Measurements from ENCODE around the gene AGRP. TPM values are rescaled to one million over a fixed set of nuclear protein-coding genes. Genes with fewer than 3 reads are reported as not detected.

Gene AGRP
- total and polyA plus RNA-seq, 2 donors from 2014 or later = 2.7 TPM; not detected in 1

GRCh38 chr16:67446968-67447507, 36.3 kb downstream of the AGRP start:
- Histone ChIP-seq H3K9me3 (ENCODE audit: control insufficient read depth in 2 of 3, insufficient read depth in 1 of 3, low read length in 3 of 3) (no peaks in the 10 kb centered on the region), H3K27me3 (ENCODE audit: control insufficient read depth, insufficient read depth, low read length) (no peaks in the 10 kb centered on the region), H3K9ac (ENCODE audit: low read length in 3 of 3) (peak overlapping the region in 2 of 3 donors; percentile 30 to 77), H3K27ac (ENCODE audit: low read depth in 2 of 2, low read length in 2 of 2) (peak overlapping the region; percentile 64 to 94), H3K4me3 (ENCODE audit: low read length in 3 of 3) (no peak overlapping the region), H3K36me3 (ENCODE audit: control insufficient read depth in 2 of 3, insufficient read depth in 3 of 3, low read length in 3 of 3) (peaks cover 0 to 5% (median 4%) of the 10 kb centered on the region in 3 donors), H3K4me1 (ENCODE audit: control insufficient read depth in 2 of 3, insufficient read depth in 2 of 3, low read depth in 1 of 3, low read length in 3 of 3) (peaks cover 0 to 83% (median 79%) of the 10 kb centered on the region in 3 donors)
- intact Hi-C loops (cut with DNase I) = no loop called here
- DNase-seq = no peak
- FAIRE-seq = no peak
- TF ChIP-seq CTCF (IDR thresholded peaks at IDR 0.05; ENCODE audit: borderline replicate concordance, extremely low read depth, insufficient read depth) = no peak

- Histone ChIP-seq H3K4me3 (ENCODE audit: low read length in 3 of 3) (no peak overlapping the region), H3K9ac (ENCODE audit: low read length in 3 of 3) (peak overlapping the region in 2 of 3 donors; percentile 43 to 77), H3K27ac (ENCODE audit: low read depth in 2 of 2, low read length in 2 of 2) (peak overlapping the region; percentile 62 to 94), H3K4me1 (ENCODE audit: control insufficient read depth in 2 of 3, insufficient read depth in 2 of 3, low read depth in 1 of 3, low read length in 3 of 3) (peaks cover 3 to 83% (median 80%) of the 10 kb centered on the region in 3 donors), H3K36me3 (ENCODE audit: control insufficient read depth in 2 of 3, insufficient read depth in 3 of 3, low read length in 3 of 3) (no peaks in the 10 kb centered on the region), H3K9me3 (ENCODE audit: control insufficient read depth in 2 of 3, insufficient read depth in 1 of 3, low read length in 3 of 3) (no peaks in the 10 kb centered on the region), H3K27me3 (ENCODE audit: control insufficient read depth, insufficient read depth, low read length) (no peaks in the 10 kb centered on the region)
- TF ChIP-seq CTCF (IDR thresholded peaks at IDR 0.05; ENCODE audit: borderline replicate concordance, extremely low read depth, insufficient read depth) = no peak
- FAIRE-seq (no peak), DNase-seq (peak; percentile 57 to 89 (median 70))
- intact Hi-C loops (cut with DNase I) = no loop called here
Observed at GRCh38 chr16:67445913-67446907, 37.1 kb downstream of the AGRP start.

- FAIRE-seq = no peak
- Histone ChIP-seq H3K27me3 (ENCODE audit: control insufficient read depth, insufficient read depth, low read length) (no peaks in the 10 kb centered on the region), H3K4me1 (ENCODE audit: control insufficient read depth in 2 of 3, insufficient read depth in 2 of 3, low read depth in 1 of 3, low read length in 3 of 3) (peaks cover 3 to 88% (median 86%) of the 10 kb centered on the region in 3 donors), H3K9me3 (ENCODE audit: control insufficient read depth in 2 of 3, insufficient read depth in 1 of 3, low read length in 3 of 3) (no peaks in the 10 kb centered on the region), H3K27ac (ENCODE audit: low read depth in 2 of 2, low read length in 2 of 2) (peak overlapping the region; percentile 62 to 94), H3K36me3 (ENCODE audit: control insufficient read depth in 2 of 3, insufficient read depth in 3 of 3, low read length in 3 of 3) (no peaks in the 10 kb centered on the region), H3K9ac (ENCODE audit: low read length in 3 of 3) (peak overlapping the region in 2 of 3 donors; percentile 41 to 77), H3K4me3 (ENCODE audit: low read length in 3 of 3) (no peak overlapping the region)
- no peak for TF ChIP-seq CTCF (IDR thresholded peaks at IDR 0.05; ENCODE audit: borderline replicate concordance, extremely low read depth, insufficient read depth)
- DNase-seq = no peak
- intact Hi-C loops (cut with DNase I) = no loop called here
Observed at GRCh38 chr16:67445441-67445912, 37.9 kb downstream of the AGRP start.
